Ovary (tissue), 3 donors: ENCODE measurements around the gene THOC2.

Experiments used
- POLR2A ChIP-seq: fragments of 450-650 bp; IDR thresholded peaks from one replicate; pipeline ENCODE4 v1.6.1; 2017; ENCODE audit warnings: antibody characterized with exemption, mild to moderate bottlenecking, moderate library complexity
- TF ChIP-seq, protein P1 (sequence below), 3 donors: fragments of 450-650 bp in 2 of 3; fragments of 200-600 bp in 1 of 3; IDR thresholded peaks; one replicate each; pipeline versions ENCODE4 v1.5.1 to v1.8.0; 2016 to 2022; ENCODE audit warnings: antibody characterized with exemption in 3 of 3, mild to moderate bottlenecking in 1 of 3
- donor health status: DM: no; HTN: no; CAD: no.

DNA sequence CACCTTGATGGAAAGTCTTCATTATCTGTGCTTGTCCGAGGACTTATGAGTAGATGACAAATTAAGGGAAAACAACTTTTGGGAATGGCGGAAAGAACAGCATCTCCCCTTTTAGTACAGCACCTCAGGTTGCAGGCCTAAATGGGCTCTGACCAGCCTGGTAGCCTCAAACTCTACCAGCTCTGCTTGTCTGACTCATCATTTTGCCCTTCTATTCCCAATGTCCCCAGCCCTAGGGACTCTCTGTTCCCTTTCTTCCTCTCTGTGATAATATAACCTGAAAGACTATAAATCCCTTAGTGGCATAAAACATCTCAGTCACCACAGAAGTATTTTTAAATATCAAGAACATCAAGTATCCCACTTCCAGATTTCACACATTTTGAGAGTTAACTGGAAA is 121.9 kb downstream of the THOC2 start:
- TF ChIP-seq, protein P1, sequence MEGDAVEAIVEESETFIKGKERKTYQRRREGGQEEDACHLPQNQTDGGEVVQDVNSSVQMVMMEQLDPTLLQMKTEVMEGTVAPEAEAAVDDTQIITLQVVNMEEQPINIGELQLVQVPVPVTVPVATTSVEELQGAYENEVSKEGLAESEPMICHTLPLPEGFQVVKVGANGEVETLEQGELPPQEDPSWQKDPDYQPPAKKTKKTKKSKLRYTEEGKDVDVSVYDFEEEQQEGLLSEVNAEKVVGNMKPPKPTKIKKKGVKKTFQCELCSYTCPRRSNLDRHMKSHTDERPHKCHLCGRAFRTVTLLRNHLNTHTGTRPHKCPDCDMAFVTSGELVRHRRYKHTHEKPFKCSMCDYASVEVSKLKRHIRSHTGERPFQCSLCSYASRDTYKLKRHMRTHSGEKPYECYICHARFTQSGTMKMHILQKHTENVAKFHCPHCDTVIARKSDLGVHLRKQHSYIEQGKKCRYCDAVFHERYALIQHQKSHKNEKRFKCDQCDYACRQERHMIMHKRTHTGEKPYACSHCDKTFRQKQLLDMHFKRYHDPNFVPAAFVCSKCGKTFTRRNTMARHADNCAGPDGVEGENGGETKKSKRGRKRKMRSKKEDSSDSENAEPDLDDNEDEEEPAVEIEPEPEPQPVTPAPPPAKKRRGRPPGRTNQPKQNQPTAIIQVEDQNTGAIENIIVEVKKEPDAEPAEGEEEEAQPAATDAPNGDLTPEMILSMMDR (IDR thresholded peaks at IDR 0.05): no peak
- no peak for TF ChIP-seq POLR2A
